ENCODE data around the gene SSMEM1.
"Not testable (repeated sequence)": the region's sequence is repeated elsewhere in the genome, so short reads cannot be mapped to it uniquely, and the experiment has no call there.

Gene SSMEM1, protein sequence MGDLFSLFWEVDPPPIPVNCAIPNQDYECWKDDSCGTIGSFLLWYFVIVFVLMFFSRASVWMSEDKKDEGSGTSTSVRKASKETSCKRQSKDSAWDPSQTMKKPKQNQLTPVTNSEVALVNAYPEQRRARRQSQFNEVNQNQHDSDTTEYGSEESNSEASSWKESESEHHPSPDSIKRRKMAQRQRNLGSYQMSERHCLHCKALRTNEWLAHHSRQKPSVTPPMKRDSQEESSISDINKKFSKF

DNA sequence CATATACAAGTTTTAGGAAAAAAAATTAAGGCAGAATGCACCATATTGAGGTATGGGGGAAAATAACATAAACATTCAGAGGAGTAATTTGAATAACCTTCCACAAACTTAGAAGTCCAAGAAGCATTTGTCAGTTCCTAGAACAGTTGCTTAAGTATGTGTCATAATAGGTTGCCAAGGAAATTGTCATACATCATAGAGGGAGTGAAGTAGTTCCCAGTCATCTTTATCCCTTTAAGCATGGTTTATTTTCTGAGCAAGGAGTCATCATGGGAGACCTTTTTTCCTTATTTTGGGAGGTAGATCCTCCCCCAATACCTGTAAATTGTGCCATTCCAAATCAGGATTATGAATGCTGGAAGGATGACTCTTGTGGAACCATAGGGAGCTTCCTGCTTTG, at the start of gene SSMEM1:
Gene SSMEM1, plus strand, starts transcription at position 219 of the 400 bp plus-strand sequence. Its CDS starts 51 bp downstream, at position 270.
- peak; percentile 76 to 83 for DNase-seq

DNA sequence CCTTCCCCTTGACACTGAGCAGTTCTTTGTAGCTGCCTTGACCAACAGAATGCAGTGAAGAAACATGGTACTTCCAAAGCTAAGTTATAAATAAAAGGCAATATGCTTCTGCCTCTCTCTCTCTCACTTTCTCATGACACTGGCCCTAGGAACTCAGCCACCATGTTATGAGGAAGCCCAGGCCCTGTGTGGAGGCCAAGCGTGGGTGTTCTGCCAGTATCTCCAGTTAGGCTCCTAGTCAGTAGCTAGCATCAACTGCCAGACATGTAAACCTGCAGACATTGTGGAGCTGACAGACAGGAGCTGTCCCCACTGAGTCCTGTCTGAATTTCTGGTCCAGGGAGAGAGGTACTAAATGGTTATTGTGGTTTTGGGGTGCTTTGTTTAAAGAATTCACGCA, 47.6 kb upstream of the SSMEM1 start:
- no peak for DNase-seq

DNA sequence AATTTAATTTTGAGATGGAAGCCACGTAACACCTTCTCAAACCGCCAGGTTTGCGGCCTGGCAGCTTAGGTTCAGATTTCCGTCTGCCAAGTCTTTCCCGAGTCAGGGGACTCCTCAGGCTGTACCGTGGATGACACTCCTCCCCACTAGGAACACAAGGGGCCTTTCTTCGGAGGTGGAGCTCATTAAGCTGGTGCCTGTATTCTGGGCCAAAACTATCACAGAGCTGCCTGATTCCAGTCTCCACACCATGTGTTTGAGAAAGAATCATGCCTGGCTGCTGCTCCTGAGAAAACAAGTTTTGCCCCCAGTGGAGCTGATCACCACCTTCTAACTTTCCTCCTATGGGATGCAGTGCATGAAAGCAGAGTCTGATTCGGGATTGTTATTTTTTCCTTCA, 47.2 kb upstream of the SSMEM1 start:
- DNase-seq: no peak

DNA sequence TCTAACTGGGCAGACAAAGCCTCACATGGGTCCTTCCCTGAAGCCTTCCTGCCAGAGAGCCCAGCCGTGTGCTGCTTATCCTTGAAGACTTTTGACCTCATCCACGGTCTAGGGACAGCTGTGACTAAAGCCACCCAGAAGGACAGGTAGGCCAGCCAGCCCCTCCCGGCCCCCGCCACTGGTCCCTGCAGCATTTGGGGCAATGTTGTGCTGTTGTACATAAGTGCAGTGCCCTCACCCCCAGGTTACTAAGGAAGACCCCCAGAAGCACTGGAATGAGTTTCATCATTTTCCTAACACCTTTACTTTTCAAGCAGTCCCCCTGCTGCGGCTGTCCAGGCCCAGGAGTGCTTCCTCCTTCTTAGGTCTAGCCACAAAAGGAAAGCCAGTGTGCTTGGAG, 45.5 kb upstream of the SSMEM1 start:
- DNase-seq: no peak

DNA sequence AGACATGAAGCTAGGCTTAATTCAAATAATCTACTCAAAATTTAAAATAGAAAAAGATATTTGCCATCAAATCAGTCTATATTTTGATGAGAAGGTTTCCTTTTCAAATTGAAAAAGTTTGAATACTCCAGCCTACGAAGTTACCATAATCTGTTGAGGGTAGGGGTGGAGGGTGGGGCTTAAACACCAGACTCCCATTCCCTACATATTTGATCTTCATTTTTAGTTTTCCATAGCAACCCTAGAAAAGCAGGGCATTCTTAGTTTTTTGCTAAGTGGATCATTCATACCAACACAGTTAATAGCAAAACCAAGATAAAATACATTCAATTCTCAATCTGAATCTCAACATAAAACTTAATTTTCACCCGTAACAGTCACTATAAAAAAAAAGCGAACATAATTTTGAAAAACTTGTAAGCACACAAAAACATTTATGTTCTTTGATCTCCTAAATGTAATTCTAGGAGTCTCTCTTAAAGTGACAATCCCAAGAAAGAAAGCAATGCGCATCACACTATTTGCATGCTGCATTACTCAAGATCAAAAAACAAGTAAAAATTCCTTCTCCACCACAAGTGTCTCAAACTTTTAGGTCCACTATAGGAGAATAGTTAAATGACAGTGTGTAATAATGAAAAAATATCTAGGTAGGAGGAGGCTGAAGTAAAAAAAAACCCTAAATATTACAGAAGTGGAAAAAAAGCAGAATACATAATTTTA, 33.3 kb upstream of the SSMEM1 start:
- DNase-seq: no peak

DNA sequence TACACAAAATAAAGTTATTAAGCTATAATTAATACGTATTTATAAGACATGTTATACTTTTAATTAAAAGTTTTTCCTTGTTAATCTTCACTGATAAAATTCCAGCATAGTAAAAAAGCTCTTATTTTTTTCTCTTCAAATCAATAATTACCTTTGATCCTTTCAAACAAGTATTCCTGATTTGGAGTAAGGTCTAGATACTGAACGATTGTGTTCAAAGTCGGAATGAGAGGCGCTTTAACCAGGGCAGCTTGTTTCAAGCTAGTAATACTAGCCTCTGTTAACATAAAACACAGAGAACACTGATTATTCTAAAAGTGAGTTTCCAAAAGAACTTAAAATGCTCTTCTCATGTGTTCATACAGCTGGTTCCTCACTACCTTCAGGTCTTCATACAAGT, 29.4 kb upstream of the SSMEM1 start:
- DNase-seq: no peak

DNA sequence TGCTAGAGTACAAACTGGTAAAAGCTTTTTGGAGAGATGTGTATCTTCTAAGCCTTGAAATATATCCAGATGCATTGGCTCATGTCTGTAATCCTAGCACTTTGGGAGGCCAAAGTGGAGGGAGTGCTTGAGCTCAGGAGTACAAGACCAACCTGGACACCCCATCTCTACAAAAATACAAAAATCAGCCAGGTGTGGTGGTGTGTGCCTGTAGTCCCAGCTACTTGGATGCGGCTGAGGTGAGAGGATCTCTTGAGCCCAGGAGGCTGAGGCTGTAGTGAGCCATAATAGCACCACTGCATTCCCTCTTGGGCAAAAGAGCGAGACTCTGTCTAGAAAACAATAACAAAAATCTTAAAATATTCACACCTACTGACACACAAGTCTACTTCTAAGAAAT, 28.0 kb upstream of the SSMEM1 start:
- DNase-seq: no peak

DNA sequence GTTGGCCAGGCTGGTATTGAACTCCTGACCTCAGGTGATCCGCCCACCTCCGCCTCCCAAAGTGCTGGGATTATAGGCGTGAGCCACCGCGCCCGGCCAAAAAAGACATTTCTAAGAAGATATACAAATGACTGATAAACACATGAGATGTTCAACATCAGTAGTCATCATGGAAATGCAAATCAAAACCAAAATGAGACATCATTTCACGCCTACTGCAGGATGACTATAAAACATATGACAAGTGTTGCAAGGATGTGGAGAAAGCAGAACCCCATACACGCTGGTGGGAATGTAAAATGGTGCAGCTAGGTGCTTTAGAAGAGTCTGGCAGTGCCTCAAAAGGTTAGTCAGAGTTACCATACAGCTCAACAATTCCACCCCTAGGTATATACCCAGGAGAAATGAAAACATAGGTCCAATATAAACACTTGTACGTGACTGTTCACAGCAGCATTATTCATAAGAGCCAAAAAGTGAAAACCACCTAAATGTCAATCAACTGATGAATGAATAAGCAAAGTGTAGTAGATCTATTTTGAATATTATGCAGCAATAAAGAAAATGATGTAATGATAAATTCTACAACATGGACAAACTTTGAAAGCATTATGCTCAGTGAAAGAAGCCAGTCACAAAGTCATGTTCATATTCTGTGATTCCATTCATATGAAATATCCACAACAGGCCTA, 26.9 kb upstream of the SSMEM1 start:
- DNase-seq: peak; percentile 81 to 90

DNA sequence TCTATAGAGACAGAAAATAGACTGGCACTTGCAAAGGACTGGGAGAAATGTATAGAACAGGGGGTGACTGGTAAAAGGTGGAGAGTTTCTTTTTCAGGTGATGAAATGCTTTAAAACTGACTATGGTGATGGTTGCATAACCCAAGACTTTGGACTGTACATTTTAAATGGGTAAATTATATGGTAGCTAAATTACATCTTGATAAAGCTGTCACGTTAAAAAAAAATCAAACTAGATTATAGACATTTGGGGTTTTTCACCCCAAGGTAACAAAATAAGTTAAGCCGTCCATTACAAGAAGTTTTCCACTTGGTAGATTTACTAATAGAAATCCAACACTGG, 26.4 kb upstream of the SSMEM1 start:
- peak in 1 of 2 donors; percentile 14 for DNase-seq

DNA sequence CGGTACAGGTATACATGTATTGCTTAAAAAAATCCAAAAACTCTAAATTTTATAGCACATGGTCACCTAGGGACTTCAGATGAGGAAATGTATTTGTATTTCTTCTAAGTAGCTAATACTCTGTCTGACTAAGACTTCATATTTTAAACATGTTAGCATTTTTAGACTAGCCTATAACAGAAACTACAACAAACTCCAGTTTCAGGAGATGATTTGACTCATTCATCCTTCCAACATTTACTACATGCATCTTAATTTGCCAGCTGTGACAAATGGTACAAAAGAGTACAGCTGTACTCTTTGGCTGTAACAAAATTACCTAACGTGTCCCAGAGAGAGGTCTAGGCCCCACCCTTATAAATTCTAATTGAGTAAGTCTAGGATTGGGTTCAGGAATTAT, 24.7 kb upstream of the SSMEM1 start:
- no peak for DNase-seq

DNA sequence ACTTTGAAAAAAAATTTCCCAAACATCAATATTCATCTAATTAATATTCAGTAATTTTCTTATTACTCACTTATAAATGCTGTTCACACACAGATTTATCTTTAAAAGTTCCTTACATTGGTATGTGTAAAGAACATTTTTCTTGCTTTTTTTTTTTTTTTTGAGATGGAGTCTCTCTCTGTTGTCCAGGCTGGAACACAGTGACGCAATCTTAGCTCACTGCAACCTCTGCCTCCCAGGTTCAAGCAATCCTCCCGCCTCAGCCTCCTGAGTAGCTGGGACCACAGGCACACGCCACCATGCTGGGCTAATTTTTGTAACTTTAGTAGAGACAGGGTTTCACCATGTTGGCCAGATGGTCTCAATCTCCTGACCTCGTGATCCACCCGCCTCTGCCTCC, 23.3 kb upstream of the SSMEM1 start:
- DNase-seq: not testable (repeated sequence)

DNA sequence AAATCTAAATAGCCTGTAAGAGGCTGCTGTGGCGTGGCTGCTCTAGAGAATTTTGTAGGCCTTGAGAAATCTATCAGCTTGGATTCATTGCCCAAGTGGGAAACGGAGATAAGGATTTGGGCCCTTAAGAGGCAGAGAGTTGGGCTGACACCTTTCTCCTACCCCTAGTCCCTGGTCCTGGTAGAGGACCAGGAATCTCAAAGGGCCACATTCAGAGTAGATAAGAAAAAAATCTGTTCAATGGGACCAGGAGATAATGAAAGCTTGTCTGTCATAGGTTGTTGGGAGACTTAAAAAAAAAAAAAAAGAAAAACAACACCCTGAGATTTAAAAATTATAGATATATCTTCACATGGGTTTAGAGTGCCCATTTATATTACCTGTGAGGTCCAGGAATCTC, 20.3 kb upstream of the SSMEM1 start:
- DNase-seq: no peak

DNA sequence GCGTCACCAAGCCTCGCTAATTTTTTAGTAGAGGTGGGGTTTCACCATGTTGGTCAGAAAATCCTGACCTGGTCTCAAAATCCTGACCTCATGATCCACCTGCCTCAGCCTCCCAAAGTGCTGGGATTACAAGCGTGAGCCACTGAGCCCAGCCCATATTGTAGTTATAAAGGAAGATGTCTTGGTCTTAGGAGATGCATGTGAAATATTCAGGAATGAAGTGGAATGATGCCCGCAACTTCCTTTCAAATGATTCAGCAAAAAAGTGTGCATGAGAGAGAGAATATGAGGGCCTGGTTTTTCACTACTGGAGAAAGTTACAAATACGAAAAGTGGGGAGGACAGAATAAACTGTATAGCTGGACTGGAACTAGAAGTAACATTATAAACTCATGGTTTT, 18.3 kb upstream of the SSMEM1 start:
- DNase-seq: no peak

DNA sequence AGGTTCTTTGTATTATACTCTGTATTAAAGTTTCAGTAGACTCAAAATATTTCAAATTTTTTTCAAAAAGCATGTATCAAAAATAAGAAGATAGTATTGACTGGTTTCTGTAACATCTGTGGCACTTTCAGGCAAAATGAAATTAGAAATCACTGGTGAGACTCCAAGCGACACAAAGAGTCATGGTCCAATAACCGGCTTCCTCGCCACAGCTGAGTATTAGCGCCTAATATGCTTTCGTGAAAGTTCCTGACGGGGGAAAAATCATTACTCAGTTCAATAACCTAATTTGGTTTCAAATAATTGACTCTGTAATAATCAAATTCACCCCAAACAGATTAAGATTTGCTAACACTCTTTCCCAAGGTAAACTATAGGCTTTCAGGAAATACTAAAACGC, 15.9 kb upstream of the SSMEM1 start:
- DNase-seq: no peak

DNA sequence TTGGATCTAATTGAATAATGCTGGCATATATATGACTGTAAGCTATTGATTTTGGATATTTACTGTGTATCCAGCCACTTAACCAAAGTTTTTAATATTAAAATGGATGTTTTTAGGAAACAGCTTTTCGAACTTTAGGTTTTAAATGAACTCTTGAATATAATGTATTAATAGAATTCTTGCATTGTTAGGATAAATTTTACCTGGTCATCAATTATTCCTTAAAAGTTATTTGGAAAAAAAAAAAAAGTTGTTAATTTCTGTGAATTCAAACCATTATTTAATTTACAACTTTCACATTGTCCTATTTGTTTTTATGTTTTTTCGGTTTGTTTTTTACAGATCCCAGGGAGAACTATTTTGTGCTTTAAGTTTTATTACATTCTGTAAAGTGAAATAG, 12.3 kb upstream of the SSMEM1 start:
- DNase-seq: no peak

DNA sequence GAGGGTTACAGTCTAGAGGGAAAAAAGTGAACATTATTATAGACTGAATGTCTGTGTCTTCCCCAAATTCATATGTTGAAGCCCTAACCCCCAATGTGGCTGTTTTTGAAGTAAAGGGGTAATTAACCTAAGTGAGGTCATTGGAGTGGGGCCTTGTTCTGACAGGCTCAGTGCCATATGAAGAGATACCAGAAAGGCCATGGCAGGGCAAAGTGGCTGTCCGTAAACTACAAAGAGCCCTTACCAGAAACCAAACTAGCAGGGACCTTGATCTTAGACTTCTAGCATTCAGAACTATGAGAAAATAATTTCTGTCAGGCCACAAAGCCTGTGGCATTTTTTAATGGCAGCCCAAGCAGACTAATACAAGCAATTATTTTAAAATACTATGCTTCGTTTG, 11.2 kb upstream of the SSMEM1 start:
- no peak for DNase-seq

DNA sequence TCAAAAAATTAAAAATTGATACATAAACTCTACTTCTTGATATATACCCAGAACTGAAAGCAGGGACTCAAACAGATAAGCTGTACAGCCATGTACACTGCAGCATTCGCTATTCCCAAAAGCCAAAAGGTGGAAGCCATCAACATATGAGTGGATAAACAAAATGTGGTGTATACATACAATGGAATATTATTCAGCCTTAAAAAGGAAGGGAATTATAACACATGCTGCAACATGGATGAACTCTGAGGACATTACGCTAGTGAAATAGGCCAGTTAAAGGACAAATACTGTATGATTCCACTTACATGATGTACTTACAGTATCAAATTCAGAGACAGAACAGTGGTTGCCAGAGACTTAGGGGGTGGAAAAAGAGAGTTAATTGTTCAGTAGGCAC, 10.6 kb upstream of the SSMEM1 start:
- DNase-seq: no peak

DNA sequence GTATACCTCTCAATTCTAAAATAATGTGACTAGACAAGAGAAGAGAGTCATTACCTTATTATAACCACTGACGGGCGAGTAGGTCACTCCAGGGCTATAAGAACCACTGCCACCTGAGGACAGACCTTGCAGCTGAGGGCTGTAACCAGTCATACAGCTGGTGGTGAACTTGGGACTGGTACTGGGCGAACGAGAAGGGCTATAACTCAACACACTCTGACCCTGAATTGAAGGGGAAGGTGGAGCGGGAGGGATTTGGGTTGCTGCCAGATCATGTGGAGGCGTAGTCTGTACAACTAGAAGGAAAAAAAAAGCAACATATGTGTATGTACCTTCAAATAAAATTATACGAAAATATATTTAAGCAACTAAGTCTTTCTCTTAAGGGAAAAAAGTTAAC, 5.9 kb upstream of the SSMEM1 start:
- no peak for DNase-seq

DNA sequence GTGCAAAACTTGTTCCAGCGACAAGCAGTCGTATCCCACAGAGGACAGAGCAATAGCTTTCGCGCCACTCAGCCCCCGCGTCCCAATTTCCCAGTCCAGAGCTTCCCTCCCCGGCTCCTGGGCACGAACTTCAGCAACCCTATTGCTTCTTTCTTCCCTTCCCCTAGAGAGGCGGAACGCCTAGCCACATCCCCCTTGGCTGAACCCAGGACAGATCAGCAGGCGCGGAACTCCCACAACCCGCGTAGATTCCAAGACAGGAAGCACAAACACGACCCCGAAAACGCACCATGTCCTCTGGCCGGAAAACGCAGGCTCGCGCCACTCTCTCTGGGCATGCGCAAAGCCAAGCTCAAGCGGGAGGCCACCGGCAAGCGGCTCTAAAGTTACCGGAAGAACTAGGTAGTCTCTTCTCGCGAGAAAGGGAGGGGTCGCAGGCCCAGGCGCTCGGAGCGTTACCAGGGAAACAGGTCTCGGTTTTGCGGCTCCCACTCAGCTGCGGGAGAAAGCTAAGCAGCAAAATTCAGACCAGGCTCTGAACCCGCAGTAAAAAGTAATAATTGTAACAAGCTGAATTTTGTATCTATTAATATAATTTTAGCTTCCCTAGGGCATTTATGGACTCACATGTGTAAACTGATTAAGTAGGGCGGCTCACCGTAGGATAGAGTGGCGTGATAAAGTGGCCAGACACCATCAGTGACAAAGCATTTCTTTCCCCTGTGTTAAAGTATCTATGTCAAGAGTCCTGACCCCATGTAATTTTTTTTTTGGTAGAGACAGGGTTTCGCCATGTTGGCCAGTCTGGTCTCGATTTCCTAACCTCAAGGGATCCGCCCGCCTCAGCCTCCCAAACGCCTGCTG, 2.3 kb upstream of the SSMEM1 start, which contains the start of gene TMEM209:
Gene TMEM209, minus strand, starts transcription at position 323 of the 864 bp plus-strand sequence. Its CDS starts 31 bp downstream, at position 292.
- DNase-seq: peak; percentile 98 to 99

DNA sequence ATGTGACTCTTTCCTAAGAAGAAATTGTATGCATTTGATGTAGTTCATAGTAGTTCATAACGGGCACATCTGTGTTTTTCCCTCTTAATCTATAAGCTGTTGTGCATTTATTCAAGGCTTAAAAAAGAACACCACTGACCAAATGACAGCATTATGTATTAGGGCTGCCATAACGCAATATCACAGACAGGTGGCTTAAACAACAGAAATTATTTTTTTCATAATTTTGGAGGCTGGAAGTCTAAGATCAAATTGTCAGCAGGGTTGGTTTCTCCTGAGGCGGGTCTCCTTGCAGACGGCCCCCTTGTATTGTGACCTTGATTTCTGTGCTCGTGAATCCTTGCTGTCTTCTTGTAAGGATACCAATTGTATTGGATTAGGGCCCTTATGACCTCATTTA, 627 bp upstream of the SSMEM1 start:
- no peak for DNase-seq

DNA sequence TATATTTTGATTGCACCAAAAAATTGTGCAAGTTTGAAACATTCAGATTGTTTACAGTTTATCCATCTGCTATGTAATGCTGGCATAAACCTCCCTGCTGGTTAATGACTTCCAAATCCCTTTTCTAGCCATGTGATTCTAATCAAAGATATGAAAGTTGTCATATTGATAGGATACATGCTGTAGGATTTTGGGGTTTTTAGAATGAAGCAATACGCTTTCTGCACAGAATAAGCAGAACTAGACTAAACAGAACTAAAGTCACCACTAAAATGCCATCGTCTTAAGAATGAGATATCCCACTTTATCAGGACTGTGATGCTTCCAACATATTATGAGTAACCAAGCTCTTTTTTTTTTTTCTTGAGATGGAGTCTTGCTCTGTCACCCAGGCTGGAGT, 856 bp downstream of the SSMEM1 start:
- peak; percentile 73 to 74 for DNase-seq

DNA sequence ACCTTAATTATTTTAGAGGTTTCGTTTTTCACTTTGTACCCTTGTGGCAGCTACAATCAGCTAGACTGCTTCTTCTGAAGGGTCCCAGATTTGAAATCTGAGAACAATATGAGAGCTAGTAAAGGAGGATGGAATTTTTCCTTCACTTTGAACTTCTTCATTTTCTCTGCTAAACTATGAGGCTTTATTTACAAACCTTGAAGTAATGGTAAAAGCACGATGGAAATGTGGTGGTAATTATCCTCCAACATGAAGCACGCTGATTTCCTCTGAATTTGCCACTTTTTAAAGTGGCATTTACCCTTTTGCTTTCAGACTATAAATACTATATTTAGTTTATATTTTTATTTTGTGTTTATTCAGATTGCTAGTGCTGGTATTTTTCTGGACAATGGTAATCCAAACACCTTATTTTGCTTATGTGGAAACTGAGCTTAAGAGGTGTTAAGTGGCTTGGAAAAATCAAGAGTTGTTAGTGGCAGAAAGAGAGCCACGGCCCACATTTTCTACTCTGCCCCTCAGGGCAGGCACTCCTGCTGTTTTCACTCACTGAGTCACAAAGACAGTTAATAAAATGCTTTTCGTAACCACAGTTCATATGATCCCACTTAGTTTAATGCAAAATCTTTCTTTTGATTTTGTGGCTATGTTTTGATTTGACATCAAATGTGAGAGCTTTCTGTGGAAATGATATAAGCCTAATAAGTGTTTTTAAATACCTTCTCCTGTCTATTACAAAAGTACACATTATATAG, 2.7 kb downstream of the SSMEM1 start:
- no peak for DNase-seq

All from inflammatory macrophage treated with lipopolysaccharide for 1 hour (primary cell).